GM23338 (cell line): ENCODE measurements around the gene STEAP2.

ENCODE experiments used
- EZH2phosphoT487 ChIP-seq: fragments of 200-600 bp; sonication (generic); IDR thresholded peaks from one replicate; pipeline ENCODE4 v1.8.1; 2018; ENCODE audit warnings: antibody characterized with exemption; ENCODE audit not compliant: unreplicated experiment
- JUNB ChIP-seq: IDR thresholded peaks from one replicate; pipeline ENCODE4 v1.6.1; 2016; ENCODE audit warnings: antibody characterized with exemption; ENCODE audit not compliant: unreplicated experiment
- POLR2AphosphoS5 ChIP-seq: IDR thresholded peaks from 2 replicates; pipeline ENCODE4 v1.6.1; 2016; ENCODE audit warnings: antibody characterized with exemption, low read depth
- STAT1 ChIP-seq: IDR thresholded peaks from one replicate; pipeline ENCODE4 v1.6.1; 2016; ENCODE audit warnings: antibody characterized with exemption; ENCODE audit not compliant: unreplicated experiment
- ZNF114 ChIP-seq: fragments of 250-450 bp; sonication (Bioruptor Pico); IDR thresholded peaks from 2 replicates; pipeline ENCODE4 v1.5.0; 2020; ENCODE audit warnings: mild to moderate bottlenecking, moderate library complexity
- ZNF331 ChIP-seq: fragments of 250-450 bp; sonication (Bioruptor Pico); IDR thresholded peaks from 2 replicates; pipeline ENCODE4 v1.5.0; 2020; ENCODE audit warnings: low read depth, mild to moderate bottlenecking, moderate library complexity
- TF ChIP-seq, protein P1 (sequence below), 2 experiments: fragments of 200-600 bp in 1 of 2; sonication (generic) in 1 of 2; conservative IDR thresholded peaks; 2 replicates each; pipeline versions ENCODE4 v1.5.1 to v1.6.1; 2016 to 2017; ENCODE audit warnings: antibody characterized with exemption in 2 of 2, low read depth in 2 of 2, mild to moderate bottlenecking in 2 of 2, moderate library complexity in 1 of 2

DNA sequence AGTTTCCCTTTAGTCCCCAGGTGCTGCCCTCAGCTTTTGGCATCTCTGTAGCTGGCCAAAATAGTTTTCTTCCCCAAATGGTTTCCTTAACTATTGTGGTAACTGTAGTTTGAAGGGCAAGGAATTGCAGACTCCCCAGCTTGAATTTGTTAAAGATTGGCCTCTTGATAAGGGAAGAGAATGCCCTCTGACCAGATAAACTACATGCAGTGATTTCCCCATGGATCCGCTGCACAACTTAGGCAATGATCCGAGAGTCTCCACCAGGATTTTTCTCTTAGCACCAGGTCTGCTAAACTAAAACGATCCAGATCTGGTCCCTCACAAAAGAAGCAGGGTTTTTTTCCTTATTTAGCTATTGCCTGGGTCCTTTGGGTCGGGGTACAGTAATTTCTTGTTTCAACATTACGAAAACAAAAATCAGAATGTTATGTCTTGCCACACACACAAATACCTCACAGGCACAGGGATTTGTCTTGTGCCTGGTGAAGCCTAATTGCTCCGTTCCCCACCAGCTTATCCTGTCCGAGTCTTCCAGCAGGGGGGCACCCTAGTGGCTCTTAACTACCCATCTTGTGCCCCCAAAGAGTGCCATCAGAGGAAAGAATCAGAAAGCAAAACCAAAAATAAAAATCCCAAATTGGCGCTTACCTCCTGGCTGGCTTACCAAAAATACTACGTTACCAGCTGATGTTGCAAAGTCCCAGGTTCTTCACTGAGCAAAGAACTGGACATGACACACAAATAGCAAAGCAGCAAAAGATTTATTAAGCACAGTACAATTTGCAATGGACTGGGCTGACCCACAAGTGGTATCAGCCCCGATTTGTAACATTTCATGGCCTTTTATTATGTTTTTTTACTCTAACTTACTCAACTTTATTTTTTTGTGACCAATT is 16.4 kb upstream of the STEAP2 start:
- TF ChIP-seq, protein P1, sequence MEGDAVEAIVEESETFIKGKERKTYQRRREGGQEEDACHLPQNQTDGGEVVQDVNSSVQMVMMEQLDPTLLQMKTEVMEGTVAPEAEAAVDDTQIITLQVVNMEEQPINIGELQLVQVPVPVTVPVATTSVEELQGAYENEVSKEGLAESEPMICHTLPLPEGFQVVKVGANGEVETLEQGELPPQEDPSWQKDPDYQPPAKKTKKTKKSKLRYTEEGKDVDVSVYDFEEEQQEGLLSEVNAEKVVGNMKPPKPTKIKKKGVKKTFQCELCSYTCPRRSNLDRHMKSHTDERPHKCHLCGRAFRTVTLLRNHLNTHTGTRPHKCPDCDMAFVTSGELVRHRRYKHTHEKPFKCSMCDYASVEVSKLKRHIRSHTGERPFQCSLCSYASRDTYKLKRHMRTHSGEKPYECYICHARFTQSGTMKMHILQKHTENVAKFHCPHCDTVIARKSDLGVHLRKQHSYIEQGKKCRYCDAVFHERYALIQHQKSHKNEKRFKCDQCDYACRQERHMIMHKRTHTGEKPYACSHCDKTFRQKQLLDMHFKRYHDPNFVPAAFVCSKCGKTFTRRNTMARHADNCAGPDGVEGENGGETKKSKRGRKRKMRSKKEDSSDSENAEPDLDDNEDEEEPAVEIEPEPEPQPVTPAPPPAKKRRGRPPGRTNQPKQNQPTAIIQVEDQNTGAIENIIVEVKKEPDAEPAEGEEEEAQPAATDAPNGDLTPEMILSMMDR (conservative IDR thresholded peaks at IDR 0.05; ENCODE audit: low read depth in 2 of 2) = no peak
- TF ChIP-seq EZH2phosphoT487 (no peak), ZNF114 (CRISPR knock-in tag) (no peak), POLR2AphosphoS5 (no peak), JUNB (no peak), STAT1 (no peak), ZNF331 (CRISPR knock-in tag) (no peak)
